GM21529 (cell line): ENCODE data around the gene GPC3.
"Not testable (repeated sequence)": the region's sequence is repeated elsewhere in the genome, so short reads cannot be mapped to it uniquely, and the experiment has no call there.

ENCODE experiments used
- ATAC-seq: cut with Tn5 transposase; IDR thresholded peaks from one replicate; pipeline ENCODE4 v1.9.1; 2021; ENCODE audit not compliant: unreplicated experiment

GPC3 gene

DNA sequence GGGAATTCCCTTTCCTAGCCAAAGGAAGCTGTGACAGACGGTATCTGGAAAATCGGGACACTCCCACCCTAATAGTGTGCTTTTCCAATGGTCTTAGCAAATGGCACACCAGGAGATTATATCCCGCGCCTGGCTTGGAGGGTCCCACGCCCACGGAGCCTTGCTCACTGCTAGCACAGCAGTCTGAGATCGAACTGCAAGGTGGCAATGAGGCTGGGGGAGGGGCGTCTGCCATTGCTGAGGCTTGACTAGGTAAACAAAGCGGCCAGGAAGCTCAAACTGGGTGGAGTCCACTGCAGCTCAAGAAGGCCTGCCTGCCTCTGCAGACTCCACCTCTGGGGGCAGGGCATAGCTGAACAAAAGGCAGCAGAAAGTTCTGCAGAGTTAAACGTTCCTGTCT is 364.0 kb downstream of the GPC3 start:
- ATAC-seq, result not testable (repeated sequence)

GRCh38 chrX:133611676-133612075 is 373.7 kb downstream of the GPC3 start:
- no peak for ATAC-seq

DNA sequence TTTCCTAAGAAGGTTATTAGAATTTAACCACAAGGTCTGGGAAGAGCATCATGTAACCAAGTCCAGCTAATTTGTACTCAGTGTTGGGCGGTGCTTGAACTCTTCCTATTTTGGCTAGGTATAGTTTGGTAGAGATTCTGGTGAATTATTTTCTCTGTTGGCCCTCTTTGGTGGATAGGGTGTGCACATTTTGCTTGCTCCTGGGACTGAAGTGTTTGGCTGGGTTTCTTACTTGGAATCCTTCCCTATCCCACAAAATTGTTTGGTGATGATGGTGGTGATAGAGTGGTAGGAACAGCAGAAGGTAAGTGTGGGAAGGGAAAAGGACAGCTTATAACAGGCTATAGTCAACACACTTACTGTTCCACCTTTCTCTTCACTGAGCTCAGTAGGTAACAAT is 375.3 kb downstream of the GPC3 start:
- no peak for ATAC-seq

DNA sequence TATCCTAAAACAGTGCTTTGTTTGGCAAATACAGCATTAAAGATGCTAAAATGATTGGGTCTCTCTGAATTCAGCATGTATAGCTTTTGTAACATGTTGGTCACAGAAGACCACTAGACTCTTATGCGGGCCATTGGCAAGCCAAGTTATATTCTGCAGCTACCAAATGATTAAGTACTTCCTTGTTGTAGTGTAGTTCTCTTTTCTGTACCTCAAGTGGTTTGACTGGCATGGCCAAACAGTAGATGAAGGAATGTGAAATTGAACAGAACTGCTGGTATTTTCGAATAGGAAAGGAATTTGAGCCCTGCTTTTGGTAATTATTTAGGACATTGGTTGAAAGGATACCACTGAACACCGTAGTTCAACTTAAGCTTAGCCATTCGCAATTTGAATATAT is 376.2 kb downstream of the GPC3 start:
- ATAC-seq, result no peak

- ATAC-seq, result no peak
Observed at GRCh38 chrX:133608406-133608805, 377.0 kb downstream of the GPC3 start.

GRCh38 chrX:133607419-133608348 is 377.7 kb downstream of the GPC3 start:
- no peak for ATAC-seq

- no peak for ATAC-seq
Observed at GRCh38 chrX:133606990-133607389, 378.4 kb downstream of the GPC3 start.

DNA sequence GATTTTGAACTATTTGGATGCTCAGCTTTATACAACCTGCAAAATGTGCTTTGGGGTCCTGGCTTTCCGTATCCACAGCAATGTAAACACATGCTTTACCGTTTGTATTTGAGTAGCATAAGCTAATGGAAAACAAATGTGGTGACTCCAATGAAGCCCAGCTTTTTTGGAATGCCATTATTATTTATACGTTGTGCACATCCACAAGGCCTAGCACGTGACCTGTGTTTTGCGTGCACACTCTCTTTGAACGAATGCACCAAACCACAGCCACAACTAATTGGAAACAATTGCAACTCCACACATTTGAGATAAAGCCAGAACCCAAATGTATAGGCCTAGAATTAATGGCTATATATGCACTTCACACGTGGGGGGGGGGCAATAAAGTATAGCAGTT is 380.6 kb downstream of the GPC3 start:
- ATAC-seq, result no peak

- ATAC-seq, result no peak
Observed at GRCh38 chrX:133602881-133603280, 382.5 kb downstream of the GPC3 start.

DNA sequence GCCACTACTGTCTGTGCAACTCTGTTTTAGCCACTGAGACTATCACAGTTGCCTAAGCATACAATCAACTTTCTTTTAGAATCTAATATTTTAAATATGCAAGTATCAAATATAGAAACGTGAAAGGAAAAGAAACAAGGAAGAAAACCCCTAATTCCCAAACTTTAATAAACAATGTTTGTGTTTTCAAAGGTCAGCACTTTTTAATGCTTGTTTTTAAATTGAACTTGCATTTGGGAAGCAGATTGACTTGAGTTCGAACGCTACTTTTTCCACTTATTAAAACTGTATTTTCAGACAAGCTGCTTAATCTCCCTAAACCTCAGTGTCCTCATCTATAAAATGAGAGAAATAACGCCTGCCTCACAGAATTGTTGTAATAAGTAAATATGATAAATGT is 384.3 kb downstream of the GPC3 start:
- ATAC-seq, result no peak

DNA sequence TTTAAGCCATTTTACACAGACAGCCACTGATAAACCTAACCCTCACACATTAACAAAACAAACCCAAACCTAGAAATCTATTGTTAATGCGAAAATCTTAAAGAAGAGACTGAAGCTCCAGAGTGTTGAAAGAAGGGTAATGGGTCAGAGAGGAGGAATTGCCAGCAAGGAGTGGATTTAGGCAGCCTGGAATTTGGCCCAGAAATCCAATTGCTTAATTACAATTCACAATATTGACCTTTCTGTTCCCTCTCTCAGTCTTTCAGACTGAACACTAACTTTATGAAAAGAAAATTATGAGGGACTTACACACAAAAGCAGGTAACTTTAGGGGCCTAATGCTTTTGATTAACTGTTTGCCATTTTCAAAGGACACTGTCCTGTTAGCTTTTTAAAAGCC is 384.9 kb downstream of the GPC3 start:
- ATAC-seq, result no peak

GRCh38 chrX:133598601-133599335 is 386.6 kb downstream of the GPC3 start:
- ATAC-seq, result no peak

DNA sequence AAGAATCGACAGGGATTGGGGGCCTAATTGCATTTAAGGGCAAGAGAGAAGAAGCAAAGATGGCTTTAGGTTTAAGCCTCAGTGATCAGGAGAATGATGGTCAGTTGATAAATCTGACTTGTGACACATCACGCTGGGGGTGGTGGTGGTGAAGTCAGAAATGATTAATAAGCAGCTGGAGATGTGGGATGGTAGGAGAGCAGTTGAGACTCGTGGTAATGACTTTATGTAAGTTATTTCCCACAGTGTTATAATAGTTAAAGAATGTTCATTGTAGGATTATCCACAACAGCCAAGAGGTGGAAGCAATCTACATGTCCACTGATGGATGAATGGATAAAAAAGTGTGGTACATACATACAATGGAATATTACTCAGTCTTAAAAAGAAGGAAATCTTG is 391.2 kb downstream of the GPC3 start:
- ATAC-seq, result no peak

- ATAC-seq, result no peak
Observed at GRCh38 chrX:133593531-133593930, 391.9 kb downstream of the GPC3 start.

- no peak for ATAC-seq
Observed at GRCh38 chrX:133590703-133591505, 394.5 kb downstream of the GPC3 start.

DNA sequence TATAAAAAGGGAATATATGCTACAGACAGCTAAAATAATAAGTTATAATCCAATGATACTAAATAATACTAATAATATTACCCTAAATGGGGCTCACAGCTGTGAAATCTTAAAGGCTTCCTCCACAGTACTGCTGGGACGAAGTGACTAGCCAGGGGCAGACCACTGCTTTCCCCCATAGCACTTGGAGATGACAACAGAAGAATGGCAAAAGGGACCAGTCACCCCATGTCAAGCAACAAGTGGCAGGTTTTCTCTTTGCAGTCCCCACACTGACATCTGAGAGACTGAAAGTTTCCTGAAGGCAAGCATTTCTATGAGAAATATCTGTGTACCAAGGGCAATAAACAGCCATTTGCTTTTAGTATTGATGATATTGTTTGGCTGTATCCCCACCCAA is 396.6 kb downstream of the GPC3 start:
- ATAC-seq, result no peak

DNA sequence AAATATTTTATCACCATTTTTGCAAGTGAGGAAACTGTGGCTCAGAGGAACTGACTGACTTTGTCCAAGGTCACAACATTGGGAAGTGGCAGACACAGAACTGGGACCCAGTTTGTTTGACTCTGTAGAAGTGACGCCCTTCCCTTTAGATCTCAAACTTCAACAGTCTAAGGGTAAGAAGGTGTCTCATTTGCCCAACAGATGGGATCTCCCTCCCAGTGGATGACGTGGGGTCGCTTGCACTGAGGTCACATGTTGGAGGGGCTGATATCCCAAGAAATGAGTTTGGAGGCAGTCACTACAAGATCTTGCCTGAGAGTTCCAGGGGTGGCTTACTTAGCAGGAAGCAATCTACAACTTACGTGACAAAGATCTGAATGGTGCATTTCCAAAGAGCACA is 397.6 kb downstream of the GPC3 start:
- ATAC-seq, result no peak

- ATAC-seq, result no peak
Observed at GRCh38 chrX:133587071-133587470, 398.3 kb downstream of the GPC3 start.

DNA sequence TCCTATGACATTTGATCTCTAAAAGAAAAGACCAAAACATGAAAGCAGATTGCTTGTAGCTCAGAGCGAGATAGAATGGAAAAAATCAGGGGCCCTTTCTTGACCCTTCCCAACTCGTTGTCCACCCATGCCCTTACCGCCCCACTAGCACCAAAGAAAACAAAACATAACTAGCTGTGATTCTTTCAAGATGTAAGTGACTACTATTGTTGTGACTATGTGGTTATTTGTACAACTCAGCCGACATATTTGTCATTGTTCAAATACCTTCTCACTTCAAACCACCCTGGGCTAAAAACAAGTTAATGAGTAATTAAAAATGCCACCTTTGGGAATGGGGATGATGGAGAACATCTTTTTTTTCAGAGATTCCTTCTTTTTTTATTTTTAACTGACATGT is 399.0 kb downstream of the GPC3 start:
- no peak for ATAC-seq

- no peak for ATAC-seq
Observed at GRCh38 chrX:133583825-133584224, 401.6 kb downstream of the GPC3 start.

GRCh38 chrX:133580625-133581024 is 404.8 kb downstream of the GPC3 start:
- no peak for ATAC-seq
